BLaER1 treated with 17β-estradiol and CSF1 and Interleukin-3, amounts not matched to agents 10 nM and 100 nM (cell line): Measurements from ENCODE around the gene KCNK6.

Experiments used
- H3K27ac ChIP-seq, 11 experiments: shearing (Covaris generic); formaldehyde crosslinking; 2 replicates each; pipeline ENCODE4 v1.8.1; 2022
- H3K27me3 ChIP-seq, 11 experiments: shearing (Covaris generic); formaldehyde crosslinking; 2 replicates each; pipeline ENCODE4 v1.8.1; 2022
- H3K36me3 ChIP-seq, 11 experiments: shearing (Covaris generic); formaldehyde crosslinking; 2 replicates each; pipeline ENCODE4 v1.8.1; 2022
- H3K4me1 ChIP-seq, 10 experiments: shearing (Covaris generic); formaldehyde crosslinking; 2 replicates each; pipeline ENCODE4 v1.8.1; 2022
- H3K4me2 ChIP-seq, 11 experiments: shearing (Covaris generic); formaldehyde crosslinking; 2 replicates each; pipeline ENCODE4 v1.8.1; 2022
- H3K4me3 ChIP-seq, 10 experiments: shearing (Covaris generic); formaldehyde crosslinking; 2 replicates each; pipeline ENCODE4 v1.8.1; 2022
- H3K9ac ChIP-seq, 11 experiments: shearing (Covaris generic); formaldehyde crosslinking; 2 replicates each; pipeline ENCODE4 v1.8.1; 2022
- H3K9me3 ChIP-seq, 11 experiments: shearing (Covaris generic); formaldehyde crosslinking; replicated peaks in 1 of 11; 2 replicates each; pipeline ENCODE4 v1.8.1; 2022
- H4K20me1 ChIP-seq, 11 experiments: shearing (Covaris generic); formaldehyde crosslinking; 2 replicates each; pipeline ENCODE4 v1.8.1; 2022
- Cebpa-rat ChIP-seq, 11 experiments: shearing (Covaris generic); IDR thresholded peaks; 2 replicates each; pipeline ENCODE4 v1.8.1; 2022

KCNK6 gene

GRCh38 chr19:38370299-38370698 is 50.7 kb downstream of the KCNK6 start:
- Histone ChIP-seq H3K4me3 (no peak overlapping the region), H3K27me3 (no peaks in the 10 kb centered on the region), H3K9ac (no peak overlapping the region), H4K20me1 (peaks cover 0 to 4% (median 2%) of the 10 kb centered on the region in 11 experiments; a peak in 10 of 22 replicates), H3K9me3 (peaks cover 0 to 3% (median 2%) of the 10 kb centered on the region in 11 experiments; a peak in 11 of 22 replicates), H3K36me3 (no peaks in the 10 kb centered on the region), H3K4me1 (peaks cover 5 to 7% (median 6%) of the 10 kb centered on the region in 10 experiments; a peak in 16 of 20 replicates), H3K27ac (no peak overlapping the region), H3K4me2 (no peak overlapping the region)
- TF ChIP-seq Cebpa-rat (IDR thresholded peaks at IDR 0.05): no peak

GRCh38 chr19:38371081-38371480 is 51.4 kb downstream of the KCNK6 start:
- no peak for TF ChIP-seq Cebpa-rat (IDR thresholded peaks at IDR 0.05)
- H3K36me3 ChIP-seq: peaks cover under 1 to 1% (median under 1%) of the 10 kb centered on the region in 11 experiments; a peak in 16 of 22 replicates
- no peak overlapping the region for H3K4me2 ChIP-seq
- peaks cover under 1 to 12% (median 10%) of the 10 kb centered on the region in 11 experiments; a peak in 15 of 22 replicates for H4K20me1 ChIP-seq
- no peaks in the 10 kb centered on the region for H3K27me3 ChIP-seq
- no peak overlapping the region for H3K4me3 ChIP-seq
- no peak overlapping the region for H3K9ac ChIP-seq
- H3K4me1 ChIP-seq: peaks cover 11 to 14% (median 13%) of the 10 kb centered on the region in 10 experiments
- no peaks in the 10 kb centered on the region for H3K9me3 ChIP-seq
- H3K27ac ChIP-seq: no peak overlapping the region

- TF ChIP-seq Cebpa-rat (IDR thresholded peaks at IDR 0.05): no peak
- Histone ChIP-seq H3K36me3 (peaks cover 26 to 30% (median 29%) of the 10 kb centered on the region in 11 experiments), H3K4me1 (peaks cover 19 to 26% (median 24%) of the 10 kb centered on the region in 10 experiments), H3K9me3 (no peaks in the 10 kb centered on the region), H3K9ac (peak overlapping the region; percentile 70 to 98 (median 94); a peak in 21 of 22 replicates), H3K27ac (peak overlapping the region; percentile 69 to 96 (median 93); a peak in 21 of 22 replicates), H3K4me2 (peak overlapping the region; percentile 71 to 88 (median 75)), H4K20me1 (peaks cover 21 to 40% (median 37%) of the 10 kb centered on the region in 11 experiments; a peak in 21 of 22 replicates), H3K27me3 (no peaks in the 10 kb centered on the region), H3K4me3 (peak overlapping the region; percentile 81 to 99 (median 87))
Measured at GRCh38 chr19:38373907-38374331, 54.3 kb downstream of the KCNK6 start.

- Histone ChIP-seq H3K36me3 (peaks cover 32 to 36% (median 35%) of the 10 kb centered on the region in 11 experiments), H3K4me1 (peaks cover 19 to 26% (median 24%) of the 10 kb centered on the region in 10 experiments), H3K9me3 (no peaks in the 10 kb centered on the region), H3K27ac (peak within 1 kb of the TSS; percentile 89 to 96 (median 93)), H3K9ac (peak within 1 kb of the TSS; percentile 91 to 98 (median 95)), H4K20me1 (peaks cover 26 to 46% (median 43%) of the 10 kb centered on the region in 11 experiments; a peak in 21 of 22 replicates), H3K4me2 (peak within 1 kb of the TSS; percentile 89 to 100 (median 99)), H3K4me3 (peak within 1 kb of the TSS; percentile 81 to 99 (median 87)), H3K27me3 (no peaks in the 10 kb centered on the region)
- no peak for TF ChIP-seq Cebpa-rat (IDR thresholded peaks at IDR 0.05)
Measured at GRCh38 chr19:38374332-38375097, 54.9 kb downstream of the KCNK6 start, which contains the start of gene PSMD8. Gene PSMD8 (plus strand): TSS chr19:38374571. CDS start chr19:38374602, 31 bp downstream.

GRCh38 chr19:38375098-38375493 is 55.5 kb downstream of the KCNK6 start:
- no peak for TF ChIP-seq Cebpa-rat (IDR thresholded peaks at IDR 0.05)

GRCh38 chr19:38375748-38376147 is 56.1 kb downstream of the KCNK6 start:
- Histone ChIP-seq H3K4me3 (peak overlapping the region; percentile 81 to 99 (median 87)), H3K9me3 (no peaks in the 10 kb centered on the region), H4K20me1 (peaks cover 30 to 58% (median 54%) of the 10 kb centered on the region in 11 experiments; a peak in 21 of 22 replicates), H3K27ac (peak overlapping the region; percentile 89 to 96 (median 93); a peak in 21 of 22 replicates), H3K4me1 (peaks cover 19 to 26% (median 24%) of the 10 kb centered on the region in 10 experiments), H3K36me3 (peaks cover 43 to 48% (median 47%) of the 10 kb centered on the region in 11 experiments), H3K4me2 (peak overlapping the region; percentile 89 to 100 (median 99)), H3K27me3 (no peaks in the 10 kb centered on the region), H3K9ac (peak overlapping the region; percentile 91 to 98 (median 95))
- TF ChIP-seq Cebpa-rat (IDR thresholded peaks at IDR 0.05): no peak

More at GRCh38 chr19:38375098-38375493, 55.5 kb downstream of the KCNK6 start:
- Histone ChIP-seq H3K27ac (peak overlapping the region; percentile 89 to 96 (median 93)), H3K9me3 (no peaks in the 10 kb centered on the region), H3K4me2 (peak overlapping the region; percentile 89 to 100 (median 99)), H3K4me3 (peak overlapping the region; percentile 81 to 99 (median 87)), H3K27me3 (no peaks in the 10 kb centered on the region), H3K4me1 (peaks cover 19 to 26% (median 24%) of the 10 kb centered on the region in 10 experiments), H3K9ac (peak overlapping the region; percentile 91 to 98 (median 95)), H4K20me1 (peaks cover 29 to 52% (median 48%) of the 10 kb centered on the region in 11 experiments; a peak in 21 of 22 replicates), H3K36me3 (peaks cover 38 to 42% (median 40%) of the 10 kb centered on the region in 11 experiments)

- peaks cover 39 to 66% (median 62%) of the 10 kb centered on the region in 11 experiments; a peak in 21 of 22 replicates for H4K20me1 ChIP-seq
- peak overlapping the region in 7 of 10 experiments; percentile 7 to 99 (median 87); a peak in 11 of 20 replicates for H3K4me3 ChIP-seq
Measured at GRCh38 chr19:38376576-38376975, 56.9 kb downstream of the KCNK6 start.

GRCh38 chr19:38377052-38377451 is 57.4 kb downstream of the KCNK6 start:
- Histone ChIP-seq H3K27ac (0 out of 22 replicates have a peak overlapping the region, but pooled peaks of 1 of the 11 experiments have one; percentile 5), H3K27me3 (no peaks in the 10 kb centered on the region), H3K36me3 (peaks cover 56 to 61% (median 60%) of the 10 kb centered on the region in 11 experiments), H3K4me2 (peak overlapping the region in 9 of 11 experiments; percentile 93 to 100 (median 99); a peak in 16 of 22 replicates), H3K4me1 (peaks cover 19 to 26% (median 24%) of the 10 kb centered on the region in 10 experiments), H4K20me1 (peaks cover 39 to 71% (median 67%) of the 10 kb centered on the region in 11 experiments; a peak in 21 of 22 replicates), H3K4me3 (no peak overlapping the region; a peak in 1 of 20 replicates), H3K9me3 (no peaks in the 10 kb centered on the region), H3K9ac (peak overlapping the region in 3 of 11 experiments; percentile 44 to 97 (median 93); a peak in 3 of 22 replicates)
- no peak for TF ChIP-seq Cebpa-rat (IDR thresholded peaks at IDR 0.05)

More at GRCh38 chr19:38376576-38376975, 56.9 kb downstream of the KCNK6 start:
- peak overlapping the region in 8 of 11 experiments; percentile 29 to 98 (median 94); a peak in 11 of 22 replicates for H3K9ac ChIP-seq
- 0 out of 22 replicates have a peak overlapping the region, but pooled peaks of 1 of the 11 experiments have one; percentile 5 for H3K27ac ChIP-seq
- peak overlapping the region; percentile 89 to 100 (median 99) for H3K4me2 ChIP-seq
- H3K36me3 ChIP-seq: peaks cover 52 to 56% (median 55%) of the 10 kb centered on the region in 11 experiments
- peaks cover 19 to 26% (median 24%) of the 10 kb centered on the region in 10 experiments for H3K4me1 ChIP-seq
- no peak for TF ChIP-seq Cebpa-rat (IDR thresholded peaks at IDR 0.05)
- no peaks in the 10 kb centered on the region for H3K27me3 ChIP-seq
- H3K9me3 ChIP-seq: no peaks in the 10 kb centered on the region
